ENCODE results near the gene POLR2A. TPM values are rescaled to one million over a fixed set of nuclear protein-coding genes. Genes with fewer than 3 reads are reported as not detected.
"Not testable (repeated sequence)": the region's sequence is repeated elsewhere in the genome, so short reads cannot be mapped to it uniquely, and the experiment has no call there.

The POLR2A gene
- total and polyA plus RNA-seq, 8 donors: 90.8 to 118 (median 109) TPM

GRCh38 chr17:7468804-7469389 lies 15.3 kb upstream of the POLR2A start:
- Histone ChIP-seq H3K27me3 (no peaks in the 10 kb centered on the region), H3K4me3 (no peak overlapping the region), H3K9me3 (no peaks in the 10 kb centered on the region), H3K36me3 (peaks cover 0 to 17% of the 10 kb centered on the region in 2 donors), H3K27ac (no peak overlapping the region), H3K4me1 (peaks cover 8 to 38% of the 10 kb centered on the region in 2 donors)
- intact Hi-C loops (cut with DNase I): no loop called here
- ATAC-seq (no peak), DNase-seq (no peak)
- no peak for TF ChIP-seq CTCF (IDR thresholded peaks at IDR 0.05)

- H3K36me3 ChIP-seq: peaks cover 0 to 13% of the 10 kb centered on the region in 2 donors
- H3K9me3 ChIP-seq; DNase-seq; H3K27ac ChIP-seq; H3K4me3 ChIP-seq; H3K27me3 ChIP-seq; intact Hi-C loops (cut with DNase I); ATAC-seq: not testable (repeated sequence)
- peaks cover 8 to 47% of the 10 kb centered on the region in 2 donors for H3K4me1 ChIP-seq
These were observed 14.3 kb upstream of the POLR2A start for GRCh38 chr17:7469843-7470242.

- peaks cover 14 to 54% of the 10 kb centered on the region in 2 donors for H3K4me1 ChIP-seq
- H3K27ac ChIP-seq; H3K27me3 ChIP-seq; H3K4me3 ChIP-seq; H3K36me3 ChIP-seq; ATAC-seq; intact Hi-C loops (cut with DNase I); H3K9me3 ChIP-seq; DNase-seq: not testable (repeated sequence)
These were observed 13.7 kb upstream of the POLR2A start for GRCh38 chr17:7470457-7470973.

GRCh38 chr17:7471729-7472128 lies 12.4 kb upstream of the POLR2A start:
- no peaks in the 10 kb centered on the region for H3K36me3 ChIP-seq
- H3K9me3 ChIP-seq: no peaks in the 10 kb centered on the region
- no peaks in the 10 kb centered on the region for H3K27me3 ChIP-seq
- ATAC-seq (no peak), DNase-seq (no peak)
- H3K27ac ChIP-seq: no peak overlapping the region
- no peak for TF ChIP-seq CTCF (IDR thresholded peaks at IDR 0.05)
- no peak overlapping the region for H3K4me3 ChIP-seq
- intact Hi-C loops (cut with DNase I): no loop called here
- H3K4me1 ChIP-seq: peaks cover 25 to 54% of the 10 kb centered on the region in 2 donors

GRCh38 chr17:7474767-7475166 lies 9.4 kb upstream of the POLR2A start:
- H3K27me3 ChIP-seq; H3K4me3 ChIP-seq; H3K27ac ChIP-seq; intact Hi-C loops (cut with DNase I); H3K36me3 ChIP-seq; ATAC-seq; H3K9me3 ChIP-seq: not testable (repeated sequence)
- peak in 1 of 4 donors; percentile 59 for DNase-seq
- peaks cover 28 to 59% of the 10 kb centered on the region in 2 donors for H3K4me1 ChIP-seq

- DNase-seq (peak in 1 of 4 donors; percentile 77), ATAC-seq (peak; percentile 28)
- no peaks in the 10 kb centered on the region for H3K27me3 ChIP-seq
- intact Hi-C loops (cut with DNase I): no loop called here
- H3K4me3 ChIP-seq: no peak overlapping the region
- no peaks in the 10 kb centered on the region for H3K36me3 ChIP-seq
- TF ChIP-seq CTCF (IDR thresholded peaks at IDR 0.05): no peak
- H3K9me3 ChIP-seq: no peaks in the 10 kb centered on the region
- peaks cover 32 to 63% of the 10 kb centered on the region in 2 donors for H3K4me1 ChIP-seq
- peak overlapping the region; percentile 53 to 93 for H3K27ac ChIP-seq
These were observed 8.3 kb upstream of the POLR2A start for GRCh38 chr17:7475764-7476422.
